NCI-H460 (cell line): ENCODE data around the gene HGS. TPM values are rescaled to one million over a fixed set of nuclear protein-coding genes. Genes with fewer than 3 reads are reported as not detected.

ENCODE experiments used
- DNase-seq: peaks from one replicate; pipeline ENCODE4 v3.0.0-alpha.2; 2016; ENCODE audit warnings: low read depth; ENCODE audit errors: extremely low read depth
- total RNA-seq: library from RNA; depleted of rRNA; stranded (reverse); fragments of >200 nt; shearing (Covaris generic); gene quantifications from 2 replicates; pipeline ENCODE4 v1.2.3, GENCODE V29; 2014

The HGS gene
- total RNA-seq, 1 experiment from 2014 or later: 57.9 TPM

DNA sequence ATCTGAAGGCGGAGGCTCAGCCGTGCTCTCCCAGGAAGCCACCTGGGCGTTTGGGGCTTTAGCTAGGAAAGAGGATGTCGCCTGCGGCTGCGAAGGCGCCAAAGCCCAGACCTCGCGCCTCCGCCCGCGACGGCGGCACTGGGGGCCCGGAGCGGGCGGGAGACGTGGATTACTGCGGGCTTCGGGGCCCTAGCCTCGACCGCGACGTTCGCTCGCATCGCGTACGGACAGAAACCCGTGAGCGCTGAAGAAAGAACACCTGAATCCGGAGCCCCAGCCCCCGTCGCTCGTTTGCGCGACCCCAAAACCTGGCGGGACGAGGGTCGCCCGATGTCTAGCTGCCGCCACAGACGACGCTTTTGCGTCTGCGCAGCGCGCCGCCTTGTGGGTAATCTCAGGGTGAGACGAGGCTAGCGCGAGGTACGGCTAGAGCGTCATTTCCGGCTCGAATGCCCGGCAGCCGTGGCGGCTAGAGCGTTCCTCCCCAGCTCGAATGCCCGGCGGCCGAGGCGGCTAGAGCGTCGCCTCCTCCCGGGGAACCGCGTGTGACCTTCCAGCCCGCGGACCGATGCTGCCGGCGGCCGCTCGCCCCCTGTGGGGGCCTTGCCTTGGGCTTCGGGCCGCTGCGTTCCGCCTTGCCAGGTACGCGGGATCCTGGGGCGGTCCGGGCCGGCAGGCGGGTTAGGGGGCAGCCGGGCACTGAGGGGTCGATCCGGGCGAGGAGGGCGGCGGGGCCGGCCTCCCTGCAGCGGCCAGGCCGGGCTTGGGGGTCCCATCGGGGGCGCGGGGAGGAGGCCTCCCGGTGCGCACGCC lies 19.3 kb downstream of the HGS start, which contains the start of gene MRPL12:
TSS of gene MRPL12 (plus strand) at position 434 of the 813 bp plus-strand sequence. CDS start at position 569, 135 bp downstream.
- DNase-seq: peak; percentile 88

DNA sequence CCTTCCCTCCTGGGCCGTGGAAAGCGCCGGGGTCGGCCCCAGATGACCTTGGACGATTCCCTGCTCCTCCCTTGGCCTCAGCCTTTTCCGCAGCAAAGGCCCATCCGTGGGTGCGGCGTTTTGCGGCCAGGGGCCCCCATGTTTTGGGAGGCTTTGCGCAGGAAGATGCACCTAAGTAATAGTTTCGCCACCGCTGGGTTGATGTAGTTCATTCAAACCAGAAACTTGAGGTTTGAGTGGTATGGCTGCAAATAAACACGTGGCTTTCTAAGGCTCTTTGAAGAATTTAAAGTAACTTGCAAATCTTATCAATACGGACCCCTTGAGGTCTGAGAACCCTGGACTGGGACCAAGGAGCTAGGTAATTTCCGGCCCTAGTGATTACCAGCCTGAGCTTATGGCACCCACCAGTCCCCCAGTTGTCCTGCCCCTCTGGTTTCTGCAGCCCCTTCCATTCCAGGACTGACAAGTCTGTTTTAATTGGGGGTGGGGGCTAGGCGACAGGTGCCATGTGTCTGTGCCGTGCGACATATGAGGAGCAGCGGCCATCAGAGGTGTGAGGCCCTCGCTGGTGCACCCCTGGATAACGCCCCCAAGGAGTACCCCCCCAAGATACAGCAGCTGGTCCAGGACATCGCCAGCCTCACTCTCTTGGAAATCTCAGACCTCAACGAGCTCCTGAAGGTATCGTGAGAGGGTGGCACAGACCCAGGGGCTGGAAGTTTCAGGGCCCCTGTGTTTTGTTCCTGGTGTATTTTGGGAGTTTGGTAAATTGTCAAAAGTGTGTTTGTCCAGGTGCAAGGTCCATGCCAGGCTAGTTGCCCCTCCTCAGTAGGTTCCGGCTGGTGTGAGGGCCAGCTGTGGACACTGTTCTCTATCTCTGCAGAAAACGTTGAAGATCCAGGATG lies 20.2 kb downstream of the HGS start:
- DNase-seq: no peak

DNA sequence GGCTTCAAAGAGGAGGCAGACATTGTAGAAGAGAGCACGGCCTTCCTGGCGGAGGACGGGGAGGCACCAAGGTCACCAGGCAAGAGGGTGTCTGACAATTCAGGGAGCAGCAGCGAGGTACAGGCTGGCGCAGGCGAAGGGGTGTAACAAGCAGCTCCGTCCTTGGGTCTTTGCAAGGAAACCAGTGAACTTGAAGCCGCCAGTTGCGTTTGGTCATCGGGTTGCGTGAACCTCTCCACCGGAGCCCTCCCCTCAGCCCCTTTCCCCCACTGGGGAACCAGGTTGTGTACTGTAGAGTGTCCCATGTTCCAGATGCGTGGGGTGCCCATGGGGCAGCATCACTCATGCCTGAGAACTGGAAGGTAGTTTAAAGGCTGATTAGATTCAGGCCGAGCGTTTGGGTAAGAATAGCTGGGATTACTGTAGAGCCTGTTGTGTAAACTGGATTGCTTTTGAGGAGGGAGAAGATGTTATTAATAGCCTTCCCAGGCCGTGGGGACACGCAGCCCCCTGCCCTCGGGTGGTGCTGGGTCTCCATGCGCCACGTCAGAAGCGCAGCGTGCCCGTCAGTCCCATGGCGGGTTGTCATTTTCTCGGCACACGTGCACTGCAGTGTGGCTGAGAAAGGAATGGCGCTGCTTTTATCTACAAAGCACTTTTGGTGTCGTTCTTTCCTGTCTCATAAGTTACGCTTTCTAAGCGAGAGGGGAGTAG lies 21.9 kb downstream of the HGS start:
- DNase-seq: no peak

DNA sequence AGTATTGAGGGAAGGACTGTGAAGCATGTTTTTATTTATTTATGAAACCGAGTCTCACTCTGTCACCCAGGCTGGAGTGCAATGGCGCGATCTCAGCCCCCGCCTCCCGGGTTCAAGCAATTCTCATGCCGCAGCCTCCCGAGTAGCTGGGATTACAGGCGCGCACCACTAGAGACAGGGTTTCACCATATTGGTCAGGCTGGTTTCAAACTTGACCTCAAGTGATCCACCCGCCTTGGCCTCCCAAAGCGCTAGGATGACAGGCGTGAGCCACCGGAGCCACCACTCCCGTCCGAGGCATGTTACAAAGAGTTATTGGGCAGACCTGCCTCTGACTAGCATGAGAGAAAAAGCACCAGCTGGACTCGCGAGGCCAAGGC lies 22.4 kb downstream of the HGS start:
- DNase-seq: no peak

DNA sequence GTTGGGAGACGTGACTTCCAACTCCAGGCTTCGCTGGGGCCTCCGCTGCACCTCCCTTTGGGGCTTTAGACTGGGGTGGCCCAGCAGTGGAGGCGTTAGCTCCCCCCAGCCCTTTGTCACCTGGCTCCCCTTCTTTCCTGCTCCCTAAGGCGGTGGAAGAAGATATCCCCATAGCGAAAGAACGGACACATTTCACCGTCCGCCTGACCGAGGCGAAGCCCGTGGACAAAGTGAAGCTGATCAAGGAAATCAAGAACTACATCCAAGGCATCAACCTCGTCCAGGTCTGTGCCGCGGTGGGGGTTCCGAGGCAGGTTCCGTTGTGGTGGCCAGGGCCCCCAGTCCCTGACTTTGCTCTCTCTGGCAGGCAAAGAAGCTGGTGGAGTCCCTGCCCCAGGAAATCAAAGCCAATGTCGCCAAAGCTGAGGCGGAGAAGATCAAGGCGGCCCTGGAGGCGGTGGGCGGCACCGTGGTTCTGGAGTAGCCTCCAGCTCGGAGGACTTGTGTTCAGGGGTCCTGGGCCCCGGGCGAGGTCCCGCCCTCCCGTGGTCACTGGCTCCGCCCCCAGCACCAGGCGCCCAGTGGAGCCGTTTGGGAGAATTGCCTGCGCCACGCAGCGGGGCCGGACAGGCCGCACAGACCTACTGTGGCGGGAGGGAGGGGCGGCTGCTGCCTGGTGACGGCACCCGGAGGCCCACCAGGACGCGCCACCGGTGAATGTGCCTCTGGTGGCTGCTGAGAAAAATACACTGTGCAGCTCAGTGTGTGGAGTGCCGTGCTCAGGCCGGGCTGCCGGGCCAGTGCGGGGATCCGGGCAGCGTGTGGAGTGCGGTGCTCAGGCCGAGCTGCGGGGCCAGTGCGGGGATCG lies 23.2 kb downstream of the HGS start:
- no peak for DNase-seq

DNA sequence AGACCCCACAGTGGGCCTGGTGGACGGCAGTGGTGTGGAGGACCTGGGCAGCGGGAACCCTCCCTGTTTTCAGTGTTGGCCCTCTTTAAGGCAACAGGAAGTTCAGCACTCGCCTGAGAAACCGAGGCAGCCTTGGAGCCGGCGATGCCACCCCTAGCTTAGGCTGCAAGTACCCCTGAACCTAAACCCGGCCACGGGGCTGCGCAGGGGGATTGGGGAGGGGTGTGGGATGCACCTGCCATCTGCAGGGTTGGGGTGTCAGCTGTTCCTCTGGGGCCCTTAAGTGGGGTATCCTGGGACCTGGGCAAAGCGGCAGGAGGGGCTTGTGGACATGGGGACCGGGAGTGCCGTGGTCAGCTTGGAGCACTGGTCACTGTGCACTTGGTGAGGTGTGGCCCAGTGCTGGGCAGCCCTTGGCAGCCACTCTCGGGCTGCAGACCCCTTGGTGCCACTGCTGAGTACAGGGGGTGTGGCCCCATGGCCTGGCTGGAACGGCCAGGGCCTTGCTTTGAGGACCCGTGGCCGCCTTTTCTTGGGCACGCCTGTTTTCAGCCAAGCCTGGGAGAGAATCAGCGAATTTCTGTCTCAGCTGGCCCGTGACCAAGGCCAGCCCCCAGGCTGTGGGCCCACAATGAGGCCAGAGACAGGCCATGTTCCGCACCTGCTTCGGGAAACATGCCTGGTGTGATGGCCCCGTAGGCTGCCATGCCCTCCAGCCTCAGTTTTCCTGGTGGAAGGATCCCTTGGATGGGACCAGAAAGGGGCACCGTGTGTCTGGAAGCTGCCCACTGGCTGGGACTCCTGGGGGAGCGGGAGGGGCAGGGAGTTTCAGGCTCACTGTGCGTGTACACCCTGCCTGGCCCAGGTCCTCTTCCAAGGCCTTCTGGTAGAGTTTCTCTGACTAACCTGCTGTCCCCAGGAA lies 24.2 kb downstream of the HGS start:
- no peak for DNase-seq

DNA sequence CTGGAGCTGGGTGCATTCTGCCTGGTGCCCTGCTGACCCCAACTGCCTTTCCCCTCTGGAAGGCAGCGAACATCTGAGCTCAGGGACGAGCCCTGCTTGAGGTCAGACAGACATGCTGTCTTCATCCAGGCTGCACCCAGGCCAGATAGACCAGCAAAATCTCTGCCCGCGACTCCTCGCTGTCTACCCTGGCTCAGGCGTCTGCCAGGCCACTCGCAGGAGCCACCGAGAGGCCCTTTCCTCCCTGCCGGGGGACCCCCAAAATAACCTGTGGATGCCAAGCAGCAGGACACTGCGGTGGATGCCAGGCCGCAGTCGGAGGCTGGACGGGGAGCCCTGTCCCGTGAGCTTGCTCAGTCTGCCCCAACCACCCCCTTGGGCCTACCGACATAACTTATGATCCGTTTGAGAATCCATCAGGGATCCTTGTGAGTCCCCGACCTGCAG lies 25.0 kb downstream of the HGS start:
- no peak for DNase-seq

DNA sequence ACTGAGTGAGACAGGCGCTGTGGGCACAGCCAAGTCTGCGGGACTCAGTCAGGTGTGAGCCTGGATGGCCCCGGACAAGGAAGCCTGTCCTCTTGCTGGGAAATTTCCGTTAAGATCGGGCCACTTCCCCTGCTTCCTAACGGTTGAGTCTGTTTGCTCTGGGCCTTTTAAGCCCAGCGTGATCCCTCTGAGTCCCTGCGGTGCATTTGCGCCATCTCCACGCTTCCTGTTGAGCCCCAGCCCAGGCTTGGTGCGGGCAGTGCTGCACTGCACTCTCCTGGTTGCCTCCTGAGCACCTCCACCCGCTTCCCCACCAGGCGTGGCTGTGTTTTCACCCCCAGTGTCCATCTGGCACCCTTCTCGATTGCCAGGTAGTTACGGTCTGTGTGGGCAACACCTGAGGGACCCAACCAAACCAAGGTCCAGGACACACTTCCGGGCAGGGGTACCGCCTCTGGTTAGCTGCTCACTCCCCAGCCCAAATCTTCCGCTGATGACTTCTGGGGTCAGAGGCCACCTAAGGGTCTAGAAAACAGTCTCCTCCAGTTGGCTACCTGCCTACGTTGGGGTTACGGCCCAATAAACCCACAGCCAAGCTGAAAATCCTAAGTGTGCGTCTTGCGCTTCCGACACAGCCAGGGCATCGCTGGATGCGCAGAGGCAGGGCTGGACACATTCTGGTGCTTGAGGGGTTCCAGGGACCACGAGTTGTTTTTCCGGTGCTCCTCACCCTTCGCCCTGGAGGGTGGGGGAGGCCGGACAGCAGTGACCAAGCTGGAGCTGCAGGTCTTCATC lies 26.9 kb downstream of the HGS start:
- DNase-seq: no peak

DNA sequence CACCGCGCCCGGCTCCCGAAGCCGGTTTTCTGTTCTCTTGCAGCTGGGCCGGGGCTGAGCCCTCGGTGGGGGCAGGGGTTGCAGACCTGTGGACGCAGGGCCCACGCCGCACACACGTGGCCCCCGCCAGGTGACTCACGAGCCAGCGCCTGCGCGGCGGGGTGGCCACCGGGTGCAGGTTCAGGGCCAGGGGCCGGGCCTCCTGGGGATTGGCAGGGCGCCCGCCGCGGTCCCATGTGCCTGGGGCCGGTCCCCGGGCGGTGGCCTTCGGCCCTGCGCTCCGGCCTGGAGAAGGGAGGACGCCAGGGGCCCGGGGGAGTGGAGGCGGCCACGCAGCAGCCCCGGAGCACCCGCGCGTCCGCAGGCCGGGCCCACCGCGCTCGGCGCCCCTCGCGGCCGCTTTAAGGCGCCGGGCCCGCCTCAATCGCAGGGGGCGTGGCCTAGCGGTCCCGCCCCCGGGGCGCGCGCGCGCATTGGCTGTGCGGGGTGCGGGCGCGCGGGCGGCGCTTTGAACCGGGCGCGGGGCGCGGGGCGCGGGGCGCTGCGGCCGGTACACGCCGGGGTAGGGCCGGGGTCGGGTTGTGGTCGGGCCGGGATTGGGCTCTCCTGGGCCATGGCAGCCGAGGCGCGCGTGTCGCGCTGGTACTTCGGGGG lies 28.1 kb downstream of the HGS start, which contains the start of gene SLC25A10:
TSS of gene SLC25A10 (plus strand) at position 471 of the 654 bp plus-strand sequence. CDS start at position 614, 143 bp downstream.
- DNase-seq: peak; percentile 66

DNA sequence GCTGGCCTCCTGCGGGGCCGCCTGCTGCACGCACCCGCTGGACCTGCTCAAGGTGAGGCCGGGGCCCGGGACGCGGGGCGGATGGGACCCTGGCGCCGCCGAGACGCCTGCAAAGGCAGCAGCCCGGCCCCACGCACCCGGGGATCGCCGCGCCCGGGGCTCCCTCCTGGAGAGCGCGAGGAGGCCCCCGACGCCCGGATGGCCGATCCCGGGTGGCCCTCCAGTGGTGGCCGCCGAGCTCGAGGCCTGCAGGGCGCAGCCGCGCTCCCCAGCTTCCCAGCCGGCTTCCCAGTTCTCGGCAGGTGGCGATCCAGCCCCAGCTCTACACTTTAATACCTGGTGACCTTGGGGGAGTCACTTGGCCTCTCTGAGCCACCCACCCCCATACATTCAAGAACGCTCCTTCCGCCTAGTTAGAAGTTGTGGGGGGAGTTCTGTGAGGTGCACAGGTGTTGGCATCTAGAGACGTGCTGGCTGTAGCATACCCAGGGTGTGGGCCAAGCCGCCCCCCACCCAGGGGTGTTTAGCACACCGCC lies 28.7 kb downstream of the HGS start:
- DNase-seq: no peak

DNA sequence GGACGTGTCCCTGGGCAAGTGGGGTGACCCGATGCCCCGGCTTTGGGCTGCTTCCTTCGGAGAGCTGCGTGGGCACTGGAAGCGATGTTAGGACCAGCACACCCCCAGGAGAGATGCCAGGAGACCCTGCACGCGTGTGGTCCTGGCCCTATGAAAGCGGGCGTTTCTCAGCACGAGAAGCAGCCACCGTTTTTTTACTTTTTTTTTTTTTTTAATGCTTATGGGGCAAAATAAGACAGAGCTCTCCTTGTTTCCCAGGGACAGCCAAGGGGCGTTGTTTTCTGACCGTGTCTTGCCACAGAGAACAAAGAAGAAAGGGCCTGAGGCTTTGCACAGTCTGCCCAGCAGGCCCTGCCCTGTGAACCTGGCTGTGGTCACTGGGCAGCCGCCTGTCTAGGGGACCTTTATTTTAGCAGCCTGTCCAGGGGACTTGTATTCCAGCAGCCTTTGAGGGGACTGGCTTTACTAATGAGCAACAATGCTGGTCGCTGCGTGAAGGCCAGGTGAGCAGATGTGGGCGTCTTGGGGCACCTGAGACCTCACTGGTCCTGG lies 29.3 kb downstream of the HGS start:
- DNase-seq: no peak

DNA sequence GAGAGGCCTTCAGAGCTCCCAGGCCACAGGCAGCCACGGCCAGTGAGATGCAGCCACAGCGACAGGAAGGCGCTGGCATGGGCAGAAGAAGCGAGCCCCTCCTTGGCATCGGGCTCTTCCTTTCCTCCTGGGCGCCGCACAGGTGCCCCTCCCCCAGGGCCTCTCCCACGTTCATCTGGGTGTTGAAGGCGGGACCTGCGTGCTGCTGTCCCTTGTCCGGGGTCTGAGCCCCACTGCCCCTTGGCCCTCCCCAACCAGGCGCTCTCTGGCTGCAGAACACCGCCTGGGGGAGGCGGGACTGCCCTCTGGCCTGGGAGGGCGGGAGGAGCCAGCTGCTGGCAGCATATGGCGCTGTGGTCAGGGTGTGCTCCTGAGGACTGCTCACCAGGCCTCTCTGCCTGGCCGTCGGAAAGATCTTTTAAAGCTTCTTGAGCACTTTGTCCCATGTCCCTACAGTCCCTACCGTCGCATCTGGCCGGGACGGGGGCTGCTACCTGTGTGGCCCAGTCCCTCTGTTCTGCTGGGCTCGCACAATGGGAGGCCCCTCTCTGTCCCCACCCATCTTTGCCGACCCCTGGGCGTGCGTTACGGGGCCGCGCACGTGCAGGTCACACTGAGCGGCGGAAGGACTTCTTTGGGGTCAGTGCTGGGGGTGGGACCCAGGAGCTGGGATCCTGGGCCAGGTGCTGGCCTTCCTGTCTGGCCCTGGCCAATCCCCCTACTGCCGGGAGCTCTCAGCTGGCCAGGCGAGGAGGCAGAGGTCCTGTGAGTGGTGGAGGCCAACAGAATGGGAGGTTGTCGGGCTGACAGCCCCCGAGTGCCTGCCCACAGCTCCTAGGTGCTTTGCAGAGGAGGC lies 30.0 kb downstream of the HGS start:
- no peak for DNase-seq

DNA sequence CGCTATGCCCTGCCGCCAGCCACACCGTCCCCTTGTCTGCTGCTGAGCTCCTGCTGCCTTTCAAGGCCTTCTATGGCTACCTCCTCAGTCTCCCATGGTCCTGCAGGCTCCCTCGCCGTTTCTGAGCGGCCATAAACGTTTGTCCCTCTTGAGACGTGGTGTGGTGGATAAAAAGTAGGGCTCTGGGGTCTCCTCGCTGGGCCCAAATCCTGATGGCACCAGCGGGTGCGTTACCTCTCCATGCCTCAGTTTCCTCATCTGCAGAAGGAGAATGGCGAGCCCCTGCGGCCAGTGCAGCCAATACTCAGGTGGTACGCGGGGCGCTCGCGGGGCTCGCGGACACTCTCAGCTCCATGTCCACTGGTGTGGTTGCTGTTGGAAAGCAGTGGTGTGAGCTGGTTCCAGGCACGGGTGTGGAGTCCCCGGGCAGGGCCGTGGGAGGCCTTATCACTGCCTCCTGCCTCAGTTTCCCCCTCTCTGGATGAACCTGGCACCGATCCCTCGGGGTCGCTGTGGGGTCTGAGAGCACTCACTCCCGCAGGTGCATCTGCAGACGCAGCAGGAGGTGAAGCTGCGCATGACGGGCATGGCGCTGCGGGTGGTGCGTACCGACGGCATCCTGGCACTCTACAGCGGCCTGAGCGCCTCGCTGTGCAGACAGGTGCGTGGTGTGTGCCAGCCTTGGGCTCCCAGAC lies 30.7 kb downstream of the HGS start:
- DNase-seq: no peak

DNA sequence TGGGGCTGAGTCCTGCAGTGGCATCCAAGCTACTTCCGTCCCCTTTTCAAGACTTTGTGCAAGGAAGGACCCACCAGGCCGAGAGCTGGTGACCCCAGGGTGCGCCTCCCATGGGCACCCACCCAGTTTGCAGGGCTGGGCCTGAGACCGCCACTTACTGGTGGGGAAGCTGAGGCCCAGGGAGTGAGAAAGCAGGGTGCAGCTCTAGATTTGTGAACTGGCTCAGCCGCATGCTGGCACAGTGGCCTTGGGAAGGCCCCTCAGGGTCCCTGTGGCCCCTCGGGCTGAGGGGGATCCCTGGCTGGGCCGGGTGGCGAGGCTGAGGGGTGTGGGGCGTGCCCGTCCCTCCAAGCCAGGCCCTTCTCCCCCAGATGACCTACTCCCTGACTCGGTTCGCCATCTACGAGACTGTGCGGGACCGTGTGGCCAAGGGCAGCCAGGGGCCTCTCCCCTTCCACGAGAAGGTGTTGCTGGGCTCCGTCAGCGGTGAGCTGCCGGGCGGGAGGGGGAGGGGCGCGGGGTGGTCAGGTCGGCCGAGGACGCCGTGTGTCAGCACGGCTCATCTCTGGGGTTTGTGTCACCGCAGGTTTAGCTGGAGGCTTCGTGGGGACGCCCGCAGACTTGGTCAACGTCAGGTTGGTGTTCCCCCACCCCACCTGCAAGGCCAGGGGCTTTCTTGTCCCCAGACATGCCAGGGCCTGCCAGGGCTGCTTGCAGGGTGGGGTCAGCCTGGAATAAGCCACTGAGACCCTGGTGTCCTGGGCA lies 31.5 kb downstream of the HGS start:
- DNase-seq: no peak
